Mesenchymal stem cell (in vitro differentiated cells and primary cell): ENCODE measurements around the gene SOX15.

Source experiments
- DNase-seq: peaks from one replicate; pipeline ENCODE4 v3.0.0-alpha.2; 2013
- H2AFZ ChIP-seq: one replicate; pipeline ENCODE4 v1.6.1; 2013; ENCODE audit warnings: low read depth, mild to moderate bottlenecking, control low read depth, inconsistent platforms, low read length, moderate library complexity
- H2AK5ac ChIP-seq: 2 replicates; pipeline ENCODE4 v1.6.1; 2013; ENCODE audit warnings: low read length, moderate library complexity, mild to moderate bottlenecking, inconsistent platforms; ENCODE audit not compliant: severe bottlenecking
- H2BK120ac ChIP-seq: one replicate; pipeline ENCODE4 v1.6.1; 2013; ENCODE audit warnings: low read depth, mild to moderate bottlenecking, inconsistent platforms, low read length, moderate library complexity
- H2BK12ac ChIP-seq, 2 experiments: one replicate each; pipeline ENCODE4 v1.6.1; 2013; ENCODE audit warnings: inconsistent platforms in 2 of 2, low read length in 2 of 2, mild to moderate bottlenecking in 2 of 2, moderate library complexity in 2 of 2, control low read depth in 1 of 2
- H2BK15ac ChIP-seq: one replicate; pipeline ENCODE4 v1.6.1; 2013; ENCODE audit warnings: mild to moderate bottlenecking, low read depth, inconsistent platforms; ENCODE audit not compliant: poor library complexity, severe bottlenecking
- H2BK5ac ChIP-seq: 2 replicates; pipeline ENCODE4 v1.6.1; 2013; ENCODE audit warnings: low read depth, mild to moderate bottlenecking, low read length, control low read depth, inconsistent platforms; ENCODE audit not compliant: poor library complexity, severe bottlenecking
- H3K14ac ChIP-seq, 2 experiments: one replicate each; pipeline ENCODE4 v1.6.1; 2013; ENCODE audit warnings: inconsistent platforms in 2 of 2, low read length in 2 of 2, control low read depth in 1 of 2, mild to moderate bottlenecking in 1 of 2, moderate library complexity in 1 of 2
- H3K18ac ChIP-seq, 2 experiments: one replicate each; pipeline ENCODE4 v1.6.1; 2013; ENCODE audit warnings: inconsistent platforms in 2 of 2, low read length in 2 of 2, control low read depth in 1 of 2, low read depth in 1 of 2, mild to moderate bottlenecking in 1 of 2
- H3K23ac ChIP-seq, 2 experiments: one replicate each; pipeline ENCODE4 v1.6.1; 2013; ENCODE audit warnings: inconsistent platforms in 2 of 2, low read length in 2 of 2, mild to moderate bottlenecking in 2 of 2, moderate library complexity in 2 of 2, control low read depth in 1 of 2
- H3K27ac ChIP-seq: 2 replicates; pipeline ENCODE4 v1.5.1; 2013; ENCODE audit warnings: mild to moderate bottlenecking, moderate library complexity, low read length, control low read depth, inconsistent platforms; ENCODE audit not compliant: poor library complexity, severe bottlenecking
- H3K27me3 ChIP-seq, 2 experiments: 2 replicates each; pipeline versions ENCODE4 v1.6.1 to v1.7.0; 2013; ENCODE audit warnings: low read length in 2 of 2, mild to moderate bottlenecking in 2 of 2, moderate library complexity in 2 of 2, control low read depth in 1 of 2, inconsistent platforms in 1 of 2; ENCODE audit not compliant: control insufficient read depth in 1 of 2, insufficient read depth in 1 of 2
- H3K36me3 ChIP-seq, 2 experiments: 2 replicates each; pipeline versions ENCODE4 v1.6.1 to v1.7.0; 2013; ENCODE audit warnings: low read length in 2 of 2, control low read depth in 1 of 2, inconsistent platforms in 1 of 2, low read depth in 1 of 2, mild to moderate bottlenecking in 1 of 2; ENCODE audit not compliant: insufficient read depth in 2 of 2, control insufficient read depth in 1 of 2
- H3K4ac ChIP-seq, 2 experiments: one replicate each; pipeline ENCODE4 v1.6.1; 2013; ENCODE audit warnings: inconsistent platforms in 2 of 2, low read length in 2 of 2, mild to moderate bottlenecking in 2 of 2, moderate library complexity in 2 of 2, control low read depth in 1 of 2, low read depth in 1 of 2
- H3K4me1 ChIP-seq: 2 replicates; pipeline ENCODE4 v1.6.1; 2013; ENCODE audit warnings: low read depth, low read length, control low read depth; ENCODE audit not compliant: control insufficient read depth, insufficient read depth
- H3K4me2 ChIP-seq: 2 replicates; pipeline ENCODE4 v1.6.1; 2013; ENCODE audit warnings: low read length, mild to moderate bottlenecking, inconsistent platforms; ENCODE audit not compliant: poor library complexity, severe bottlenecking
- H3K4me3 ChIP-seq, 2 experiments: 2 replicates each; pipeline versions ENCODE4 v1.5.1 to v1.7.0; 2013; ENCODE audit warnings: low read length in 2 of 2, mild to moderate bottlenecking in 2 of 2, control low read depth in 1 of 2, low read depth in 1 of 2; ENCODE audit not compliant: insufficient read depth in 1 of 2
- H3K79me1 ChIP-seq: replicated peaks from 2 replicates; pipeline ENCODE4 v1.6.1; 2013; ENCODE audit warnings: mild to moderate bottlenecking, control low read depth, low read length, inconsistent platforms; ENCODE audit not compliant: poor library complexity, severe bottlenecking
- H3K9ac ChIP-seq: 2 replicates; pipeline ENCODE4 v1.7.0; 2013; ENCODE audit warnings: mild to moderate bottlenecking, low read length, moderate library complexity
- H3K9me3 ChIP-seq: 2 replicates; pipeline ENCODE4 v1.7.0; 2013; ENCODE audit warnings: mild to moderate bottlenecking, low read length; ENCODE audit not compliant: control insufficient read depth
- H4K8ac ChIP-seq: one replicate; pipeline ENCODE4 v1.6.1; 2013; ENCODE audit warnings: inconsistent platforms, mild to moderate bottlenecking, low read length, moderate library complexity
- H4K91ac ChIP-seq: one replicate; pipeline ENCODE4 v1.6.1; 2013; ENCODE audit warnings: mild to moderate bottlenecking, low read length, inconsistent platforms
- WGBS: methylation state at CpG from one replicate; pipeline ENCODE4 v1.1.7; 2013; ENCODE audit warnings: mixed read lengths; 5-methylcytosine and 5-hydroxymethylcytosine counted together

Gene SOX15

GRCh38 chr17:7560172-7561027 lies 29.5 kb downstream of the SOX15 start:
- peak; percentile 72 for DNase-seq
- Histone ChIP-seq H3K9ac (peak overlapping the region; percentile 85), H3K23ac (no peak overlapping the region), H2BK5ac (no peak overlapping the region), H4K91ac (no peak overlapping the region), H3K36me3 (peaks cover 17 to 22% of the 10 kb centered on the region in 2 experiments), H2BK120ac (no peak overlapping the region), H3K4me1 (peaks cover 26% of the 10 kb centered on the region), H3K27ac (peak overlapping the region; percentile 30), H2BK15ac (no peak overlapping the region), H3K4me3 (peak overlapping the region in 1 of 2 experiments; percentile 96), H3K14ac (no peak overlapping the region), H2BK12ac (no peak overlapping the region), H3K79me1 (peaks cover 13% of the 10 kb centered on the region), H3K9me3 (no peaks in the 10 kb centered on the region), H3K27me3 (no peaks in the 10 kb centered on the region), H2AK5ac (no peak overlapping the region), H4K8ac (peak overlapping the region; percentile 56), H3K18ac (peak overlapping the region in 1 of 2 experiments; percentile 54), H2AFZ (no peak overlapping the region), H3K4ac (peak overlapping the region in 1 of 2 experiments; percentile 30), H3K4me2 (peak overlapping the region; percentile 82)
- 18% methylated on average over 17 of the region's 22 CpGs for WGBS

GRCh38 chr17:7559320-7560171 lies 30.3 kb downstream of the SOX15 start:
- H3K9ac ChIP-seq, result peak overlapping the region; percentile 85
- H3K27ac ChIP-seq, result no peak overlapping the region
- no peak overlapping the region for H2BK15ac ChIP-seq
- peaks cover 9 to 14% of the 10 kb centered on the region in 2 experiments for H3K36me3 ChIP-seq
- no peak overlapping the region for H3K14ac ChIP-seq
- H3K4ac ChIP-seq, result no peak overlapping the region
- no peak overlapping the region for H3K18ac ChIP-seq
- H2AFZ ChIP-seq, result no peak overlapping the region
- H2BK5ac ChIP-seq, result no peak overlapping the region
- H2BK120ac ChIP-seq, result no peak overlapping the region
- no peak overlapping the region for H4K91ac ChIP-seq
- peak overlapping the region in 1 of 2 experiments; percentile 96 for H3K4me3 ChIP-seq
- no peaks in the 10 kb centered on the region for H3K9me3 ChIP-seq
- DNase-seq, result no peak
- peaks cover 25% of the 10 kb centered on the region for H3K4me1 ChIP-seq
- no peak overlapping the region for H3K23ac ChIP-seq
- H2AK5ac ChIP-seq, result no peak overlapping the region
- H3K79me1 ChIP-seq, result peaks cover 6% of the 10 kb centered on the region
- H4K8ac ChIP-seq, result no peak overlapping the region
- no peak overlapping the region for H2BK12ac ChIP-seq
- no peaks in the 10 kb centered on the region for H3K27me3 ChIP-seq
- no peak overlapping the region for H3K4me2 ChIP-seq
- 91% methylated on average over 13 of the region's 18 CpGs for WGBS

- H4K91ac ChIP-seq, result peak within 1 kb of the TSS; percentile 19
- no peak within 1 kb of the TSS for H2BK5ac ChIP-seq
- no peaks in the 10 kb centered on the region for H3K27me3 ChIP-seq
- H2BK12ac ChIP-seq, result peak within 1 kb of the TSS in 1 of 2 experiments; percentile 32
- peak within 1 kb of the TSS in 1 of 2 experiments; percentile 55 for H3K4me3 ChIP-seq
- 87% methylated on average over 16 of the region's 16 CpGs for WGBS
- no peak within 1 kb of the TSS for H2BK15ac ChIP-seq
- no peak within 1 kb of the TSS for H3K27ac ChIP-seq
- peak within 1 kb of the TSS; percentile 39 for H3K4me2 ChIP-seq
- no peak for DNase-seq
- peaks cover 3 to 11% of the 10 kb centered on the region in 2 experiments for H3K36me3 ChIP-seq
- peaks cover under 1% of the 10 kb centered on the region for H3K79me1 ChIP-seq
- peak within 1 kb of the TSS in 1 of 2 experiments; percentile 8 for H3K18ac ChIP-seq
- peaks cover 21% of the 10 kb centered on the region for H3K4me1 ChIP-seq
- peak within 1 kb of the TSS; percentile 64 for H2AK5ac ChIP-seq
- no peak within 1 kb of the TSS for H3K4ac ChIP-seq
- peak within 1 kb of the TSS; percentile 1 for H2AFZ ChIP-seq
- H3K9ac ChIP-seq, result peak within 1 kb of the TSS; percentile 85
- peak within 1 kb of the TSS; percentile 86 for H4K8ac ChIP-seq
- H3K9me3 ChIP-seq, result no peaks in the 10 kb centered on the region
- H3K23ac ChIP-seq, result no peak within 1 kb of the TSS
- no peak within 1 kb of the TSS for H3K14ac ChIP-seq
- no peak within 1 kb of the TSS for H2BK120ac ChIP-seq
Observed at GRCh38 chr17:7558544-7559319, 31.2 kb downstream of the SOX15 start, which contains the start of gene TNFSF13. Gene TNFSF13 (plus strand): TSS chr17:7558750. CDS start chr17:7559040, 290 bp downstream.
